ENCODE data around the gene MYH1.

DNA sequence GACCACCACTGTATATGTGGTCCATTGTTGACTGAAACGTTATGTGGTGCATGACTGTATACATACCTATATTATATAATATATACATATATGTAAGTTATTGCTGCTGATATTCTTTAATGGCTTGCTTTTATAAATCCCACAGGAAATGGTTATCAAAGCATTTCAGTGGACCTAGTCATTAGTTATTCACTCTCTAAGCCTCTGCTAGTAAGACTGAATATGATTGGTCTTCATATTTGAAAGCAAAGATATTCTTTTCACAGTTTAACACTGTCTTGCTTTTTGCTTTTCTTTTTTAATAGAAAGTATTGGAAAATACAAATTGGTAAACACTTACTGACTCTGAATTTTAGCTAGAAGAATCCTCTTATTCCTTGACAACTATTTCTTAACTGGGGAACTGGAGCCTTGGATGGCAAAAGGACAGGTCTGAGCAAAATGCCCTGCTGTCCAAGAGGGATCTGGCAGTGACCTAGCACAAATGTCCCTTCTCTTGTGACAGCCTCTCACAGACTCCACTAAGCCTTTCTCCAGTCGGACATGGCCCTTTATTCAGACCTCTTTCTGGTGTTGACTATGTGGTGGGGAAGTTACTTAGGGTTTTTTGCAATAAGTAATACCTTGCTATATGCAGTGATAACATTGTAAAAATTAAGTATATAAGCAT is 45.8 kb upstream of the MYH1 start:
- TF ChIP-seq, protein P1, sequence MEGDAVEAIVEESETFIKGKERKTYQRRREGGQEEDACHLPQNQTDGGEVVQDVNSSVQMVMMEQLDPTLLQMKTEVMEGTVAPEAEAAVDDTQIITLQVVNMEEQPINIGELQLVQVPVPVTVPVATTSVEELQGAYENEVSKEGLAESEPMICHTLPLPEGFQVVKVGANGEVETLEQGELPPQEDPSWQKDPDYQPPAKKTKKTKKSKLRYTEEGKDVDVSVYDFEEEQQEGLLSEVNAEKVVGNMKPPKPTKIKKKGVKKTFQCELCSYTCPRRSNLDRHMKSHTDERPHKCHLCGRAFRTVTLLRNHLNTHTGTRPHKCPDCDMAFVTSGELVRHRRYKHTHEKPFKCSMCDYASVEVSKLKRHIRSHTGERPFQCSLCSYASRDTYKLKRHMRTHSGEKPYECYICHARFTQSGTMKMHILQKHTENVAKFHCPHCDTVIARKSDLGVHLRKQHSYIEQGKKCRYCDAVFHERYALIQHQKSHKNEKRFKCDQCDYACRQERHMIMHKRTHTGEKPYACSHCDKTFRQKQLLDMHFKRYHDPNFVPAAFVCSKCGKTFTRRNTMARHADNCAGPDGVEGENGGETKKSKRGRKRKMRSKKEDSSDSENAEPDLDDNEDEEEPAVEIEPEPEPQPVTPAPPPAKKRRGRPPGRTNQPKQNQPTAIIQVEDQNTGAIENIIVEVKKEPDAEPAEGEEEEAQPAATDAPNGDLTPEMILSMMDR (IDR thresholded peaks at IDR 0.05 in 4 of 5, conservative IDR thresholded peaks at IDR 0.05 in 1 of 5) = no peak
- no peak for TF ChIP-seq POLR2A (IDR thresholded peaks at IDR 0.05)
